ENCODE data around the gene BPIFB2. TPM values are rescaled to one million over a fixed set of nuclear protein-coding genes. Genes with fewer than 3 reads are reported as not detected.
A peak's percentile ranks its signal among the peaks of the same experiment; 100 is the strongest.

Gene BPIFB2
- total and polyA plus RNA-seq, 7 experiments from 2014 or later = not detected

- CTCF ChIA-PET = interaction anchor here (0.9 to 5.2 kb wide), 4 partner anchors 21 to 39 kb away, joined by 3 to 25 read pairs (median 11); partner anchors contain the start of gene SUN5
- H3K27ac Mint-ChIP-seq = peak overlapping the region in 3 of 9 donors; percentile 90 to 98 (median 94)
- H3K36me3 Mint-ChIP-seq = peaks cover 0 to 2% (median 0%) of the 10 kb centered on the region in 5 donors
- DNase-seq (no peak), ATAC-seq (no peak)
- POLR2A ChIA-PET = interaction anchor here (1.7 to 10.2 kb wide), 6 partner anchors 11 to 25 kb away, joined by 5 to 61 read pairs (median 14); no protein-coding TSS in a partner anchor
- Histone ChIP-seq H3K27me3 (ENCODE audit: control insufficient read depth in 2 of 2, insufficient read depth in 2 of 2, low read length in 2 of 2) (no peaks in the 10 kb centered on the region), H3K4me1 (ENCODE audit: control insufficient read depth in 2 of 2, insufficient read depth in 2 of 2, low read length in 2 of 2) (peaks cover 64 to 79% of the 10 kb centered on the region in 2 donors), H3K27ac (ENCODE audit: low read depth, low read length) (peak overlapping the region; percentile 85), H3K4me3 (ENCODE audit: low read length) (peak overlapping the region; percentile 46), H3K36me3 (ENCODE audit: control insufficient read depth in 2 of 3, insufficient read depth in 3 of 3, low read length in 3 of 3) (no peaks in the 10 kb centered on the region), H3K9me3 (ENCODE audit: control insufficient read depth in 2 of 3, low read length in 3 of 3) (no peaks in the 10 kb centered on the region)
- peaks cover 0 to 2% (median 0%) of the 10 kb centered on the region in 11 donors for H3K9me3 Mint-ChIP-seq
- peaks cover 27 to 94% (median 71%) of the 10 kb centered on the region in 7 donors for H3K4me1 Mint-ChIP-seq
- peak overlapping the region in 5 of 10 donors; percentile 50 to 82 (median 76) for H3K4me3 Mint-ChIP-seq
- no peaks in the 10 kb centered on the region for H3K27me3 Mint-ChIP-seq
- intact Hi-C loops (cut with micrococcal nuclease) = no loop called here
Measured at GRCh38 chr20:32966382-32966781, 41.1 kb upstream of the BPIFB2 start.

- H3K4me1 Mint-ChIP-seq = peaks cover 20 to 87% (median 64%) of the 10 kb centered on the region in 7 donors
- peak overlapping the region in 3 of 9 donors; percentile 90 to 98 (median 94) for H3K27ac Mint-ChIP-seq
- no peaks in the 10 kb centered on the region for H3K27me3 Mint-ChIP-seq
- no peaks in the 10 kb centered on the region for H3K36me3 ChIP-seq (ENCODE audit: control insufficient read depth in 2 of 3, insufficient read depth in 3 of 3, low read length in 3 of 3)
- ATAC-seq (peak; percentile 68), DNase-seq (peak in 7 of 9 donors; percentile 58 to 81 (median 73))
- H3K4me3 Mint-ChIP-seq = peak overlapping the region in 7 of 10 donors; percentile 50 to 82 (median 74)
- ChIA-PET POLR2A (interaction anchor here (0.6 to 10.2 kb wide), 9 partner anchors 10 to 85 kb away, joined by 3 to 61 read pairs (median 11); no protein-coding TSS in a partner anchor), CTCF (interaction anchor here (0.5 to 5.2 kb wide), 5 partner anchors 13 to 723 kb away, joined by 3 to 25 read pairs (median 4); partner anchors contain the start of gene SUN5)
- H3K36me3 Mint-ChIP-seq = peaks cover 0 to 2% (median 0%) of the 10 kb centered on the region in 5 donors
- no peaks in the 10 kb centered on the region for H3K9me3 ChIP-seq (ENCODE audit: control insufficient read depth in 2 of 3, low read length in 3 of 3)
- peak overlapping the region; percentile 46 for H3K4me3 ChIP-seq (ENCODE audit: low read length)
- peak overlapping the region; percentile 85 for H3K27ac ChIP-seq (ENCODE audit: low read depth, low read length)
- H3K27me3 ChIP-seq (ENCODE audit: control insufficient read depth in 2 of 2, insufficient read depth in 2 of 2, low read length in 2 of 2) = no peaks in the 10 kb centered on the region
- intact Hi-C loops (cut with micrococcal nuclease) = loop anchor here in 1 of 2 donors (1.0 kb wide), 1 partner anchor 21 kb away; no protein-coding TSS in a partner anchor
- peaks cover 0 to 2% (median 0%) of the 10 kb centered on the region in 11 donors for H3K9me3 Mint-ChIP-seq
- H3K4me1 ChIP-seq (ENCODE audit: control insufficient read depth in 2 of 2, insufficient read depth in 2 of 2, low read length in 2 of 2) = peaks cover 72 to 86% of the 10 kb centered on the region in 2 donors
Measured at GRCh38 chr20:32966881-32967781, 40.4 kb upstream of the BPIFB2 start.

- H3K4me3 Mint-ChIP-seq = peak overlapping the region in 7 of 10 donors; percentile 50 to 82 (median 74)
- peaks cover 0 to 2% (median 0%) of the 10 kb centered on the region in 11 donors for H3K9me3 Mint-ChIP-seq
- H3K4me1 ChIP-seq (ENCODE audit: control insufficient read depth in 2 of 2, insufficient read depth in 2 of 2, low read length in 2 of 2) = peaks cover 79 to 91% of the 10 kb centered on the region in 2 donors
- peak overlapping the region in 3 of 9 donors; percentile 90 to 98 (median 94) for H3K27ac Mint-ChIP-seq
- H3K4me1 Mint-ChIP-seq = peaks cover 11 to 78% (median 64%) of the 10 kb centered on the region in 7 donors
- peaks cover 0 to 3% (median 0%) of the 10 kb centered on the region in 5 donors for H3K36me3 Mint-ChIP-seq
- H3K27ac ChIP-seq (ENCODE audit: low read depth, low read length) = peak overlapping the region; percentile 85
- intact Hi-C loops (cut with micrococcal nuclease) = loop anchor here in 1 of 2 donors (1.0 kb wide), 1 partner anchor 22 kb away; no protein-coding TSS in a partner anchor
- no peaks in the 10 kb centered on the region for H3K27me3 ChIP-seq (ENCODE audit: control insufficient read depth in 2 of 2, insufficient read depth in 2 of 2, low read length in 2 of 2)
- H3K4me3 ChIP-seq (ENCODE audit: low read length) = peak overlapping the region; percentile 46
- no peaks in the 10 kb centered on the region for H3K27me3 Mint-ChIP-seq
- H3K36me3 ChIP-seq (ENCODE audit: control insufficient read depth in 2 of 3, insufficient read depth in 3 of 3, low read length in 3 of 3) = no peaks in the 10 kb centered on the region
- CTCF ChIA-PET = interaction anchor here (0.5 to 5.2 kb wide), 4 partner anchors 12 to 722 kb away, joined by 4 to 25 read pairs (median 12); partner anchors contain the start of gene SUN5
- H3K9me3 ChIP-seq (ENCODE audit: control insufficient read depth in 2 of 3, low read length in 3 of 3) = no peaks in the 10 kb centered on the region
- DNase-seq = peak in 7 of 9 donors; percentile 45 to 83 (median 57)
- POLR2A ChIA-PET = interaction anchor here (0.6 to 10.2 kb wide), 10 partner anchors 9 to 173 kb away, joined by 3 to 61 read pairs (median 8); no protein-coding TSS in a partner anchor
- ATAC-seq = peak; percentile 43
Measured at GRCh38 chr20:32967961-32968457, 39.5 kb upstream of the BPIFB2 start.

GRCh38 chr20:32968478-32969241 is 38.8 kb upstream of the BPIFB2 start:
- intact Hi-C loops (cut with micrococcal nuclease) = no loop called here
- POLR2A ChIA-PET = interaction anchor here (1.0 to 10.2 kb wide), 5 partner anchors 8 to 23 kb away, joined by 3 to 61 read pairs (median 11); no protein-coding TSS in a partner anchor
- Histone ChIP-seq H3K27ac (ENCODE audit: low read depth, low read length) (peak overlapping the region; percentile 85), H3K4me1 (ENCODE audit: control insufficient read depth in 2 of 2, insufficient read depth in 2 of 2, low read length in 2 of 2) (peaks cover 86 to 91% of the 10 kb centered on the region in 2 donors), H3K36me3 (ENCODE audit: control insufficient read depth in 2 of 3, insufficient read depth in 3 of 3, low read length in 3 of 3) (no peaks in the 10 kb centered on the region), H3K27me3 (ENCODE audit: control insufficient read depth in 2 of 2, insufficient read depth in 2 of 2, low read length in 2 of 2) (no peaks in the 10 kb centered on the region), H3K9me3 (ENCODE audit: control insufficient read depth in 2 of 3, low read length in 3 of 3) (no peaks in the 10 kb centered on the region), H3K4me3 (ENCODE audit: low read length) (no peak overlapping the region)
- Mint-ChIP-seq H3K4me3 (peak overlapping the region in 7 of 10 donors; percentile 41 to 82 (median 62)), H3K27me3 (no peaks in the 10 kb centered on the region), H3K9me3 (peaks cover 0 to 2% (median 0%) of the 10 kb centered on the region in 11 donors), H3K4me1 (peaks cover 5 to 71% (median 60%) of the 10 kb centered on the region in 7 donors), H3K27ac (peak overlapping the region in 3 of 9 donors; percentile 90 to 98 (median 94)), H3K36me3 (peaks cover 0 to 8% (median 0%) of the 10 kb centered on the region in 5 donors)
- ATAC-seq (no peak), DNase-seq (peak in 3 of 9 donors; percentile 21 to 45 (median 27))
- CTCF ChIA-PET = interaction anchor here (1.1 to 5.2 kb wide), 3 partner anchors 11 to 37 kb away, joined by 3 to 25 read pairs (median 19); partner anchors contain the start of gene SUN5

GRCh38 chr20:32969356-32970114 is 38.0 kb upstream of the BPIFB2 start:
- no peaks in the 10 kb centered on the region for H3K36me3 ChIP-seq (ENCODE audit: control insufficient read depth in 2 of 3, insufficient read depth in 3 of 3, low read length in 3 of 3)
- no peaks in the 10 kb centered on the region for H3K9me3 ChIP-seq (ENCODE audit: control insufficient read depth in 2 of 3, low read length in 3 of 3)
- ChIA-PET POLR2A (interaction anchor here (1.0 to 10.2 kb wide), 3 partner anchors 15 to 24 kb away, joined by 4 to 61 read pairs (median 40); no protein-coding TSS in a partner anchor), CTCF (interaction anchor here (1.1 to 5.2 kb wide), 2 partner anchors 12 to 24 kb away, joined by 3 to 25 read pairs; no protein-coding TSS in a partner anchor)
- H3K27me3 ChIP-seq (ENCODE audit: control insufficient read depth in 2 of 2, insufficient read depth in 2 of 2, low read length in 2 of 2) = no peaks in the 10 kb centered on the region
- Mint-ChIP-seq H3K36me3 (peaks cover 0 to 6% (median 0%) of the 10 kb centered on the region in 5 donors), H3K9me3 (peaks cover 0 to 5% (median 0%) of the 10 kb centered on the region in 11 donors), H3K27ac (peak overlapping the region in 3 of 9 donors; percentile 90 to 98 (median 94)), H3K4me1 (peaks cover 0 to 70% (median 58%) of the 10 kb centered on the region in 7 donors), H3K4me3 (peak overlapping the region in 7 of 10 donors; percentile 37 to 80 (median 66)), H3K27me3 (no peaks in the 10 kb centered on the region)
- no peak overlapping the region for H3K4me3 ChIP-seq (ENCODE audit: low read length)
- peaks cover 91 to 96% of the 10 kb centered on the region in 2 donors for H3K4me1 ChIP-seq (ENCODE audit: control insufficient read depth in 2 of 2, insufficient read depth in 2 of 2, low read length in 2 of 2)
- peak overlapping the region; percentile 85 for H3K27ac ChIP-seq (ENCODE audit: low read depth, low read length)
- ATAC-seq = no peak
- intact Hi-C loops (cut with micrococcal nuclease) = loop anchor here in 1 of 2 donors (5.0 kb wide), 1 partner anchor 1023 kb away; the partner anchor contains the start of gene RALY
- no peak for DNase-seq

Data from naive thymus-derived CD4-positive, alpha-beta T cell (primary cell).